Neutrophil (primary cell): Measurements from ENCODE around the gene IL22RA1.

Source experiments
- H3K27ac ChIP-seq: fragments of 200-600 bp; sonication (generic); 2 replicates; pipeline ENCODE4 v1.5.1; 2016; ENCODE audit warnings: mild to moderate bottlenecking, moderate library complexity
- H3K27me3 ChIP-seq: fragments of 200-600 bp; sonication (generic); 2 replicates; pipeline ENCODE4 v1.6.0; 2016; ENCODE audit warnings: mild to moderate bottlenecking
- H3K36me3 ChIP-seq: fragments of 200-600 bp; sonication (generic); 2 replicates; pipeline ENCODE4 v1.5.1; 2017
- H3K4me1 ChIP-seq, 2 experiments: fragments of 200-600 bp in 1 of 2; sonication (generic) in 1 of 2; 1 replicate in 1 of 2; 2 replicates in 1 of 2; pipeline versions ENCODE4 v1.5.1 to v1.6.1; 2013 to 2016; ENCODE audit warnings: low read depth in 1 of 2, low read length in 1 of 2, mild to moderate bottlenecking in 1 of 2, moderate library complexity in 1 of 2; ENCODE audit not compliant: control insufficient read depth in 1 of 2, insufficient read depth in 1 of 2
- H3K4me3 ChIP-seq, 2 experiments: fragments of 200-600 bp in 1 of 2; sonication (generic) in 1 of 2; 1 replicate in 1 of 2; 2 replicates in 1 of 2; pipeline ENCODE4 v1.5.1; 2013 to 2016; ENCODE audit warnings: low read depth in 1 of 2, low read length in 1 of 2, mild to moderate bottlenecking in 1 of 2, moderate library complexity in 1 of 2
- H3K9me3 ChIP-seq: fragments of 200-600 bp; sonication (generic); 2 replicates; pipeline ENCODE4 v1.5.1; 2016
- TF ChIP-seq, protein P1 (sequence below): fragments of 200-600 bp; sonication (generic); IDR thresholded peaks from 2 replicates; pipeline ENCODE4 v1.5.1; 2016; ENCODE audit warnings: antibody characterized with exemption

Gene IL22RA1

DNA sequence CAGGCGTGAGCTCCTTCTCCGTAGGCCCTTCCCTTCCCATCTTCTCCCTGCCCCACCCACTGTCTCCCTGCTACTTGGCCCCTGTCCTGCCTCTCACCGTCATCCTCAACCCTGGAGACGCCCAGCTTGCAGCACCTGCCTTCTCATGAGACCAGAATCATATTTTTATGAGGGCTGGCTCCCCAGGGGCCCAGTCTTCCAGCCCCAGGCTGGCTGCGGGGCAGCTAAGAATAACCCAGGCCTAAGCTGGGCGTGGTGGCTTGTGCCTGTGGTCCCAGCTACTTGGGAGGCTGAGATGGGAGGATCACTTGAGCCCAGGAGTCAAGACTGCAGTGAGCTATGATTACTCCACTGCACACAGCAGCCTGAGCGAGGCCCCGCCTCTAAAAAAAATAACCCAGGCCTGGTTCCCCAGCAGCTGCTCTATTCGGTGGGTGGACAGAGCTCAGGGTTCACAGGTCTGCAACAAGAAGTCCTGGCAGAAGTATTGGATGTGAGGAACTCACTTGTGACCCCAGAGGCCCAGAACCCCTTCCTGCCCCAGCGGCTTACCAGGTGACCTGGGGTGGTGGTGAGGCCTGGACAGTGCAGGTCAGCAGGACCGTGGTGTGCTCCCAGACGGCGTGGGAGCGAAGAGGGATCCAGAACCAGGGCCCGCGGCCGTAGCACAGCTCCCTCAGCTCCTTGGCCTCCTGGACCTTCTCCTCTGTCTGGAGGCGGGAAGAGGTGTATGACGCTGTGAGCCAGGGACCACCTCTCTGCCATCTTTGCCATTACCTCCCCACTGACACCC is 37.4 kb downstream of the IL22RA1 start:
- Histone ChIP-seq H3K27me3 (peaks cover under 1% of the 10 kb centered on the region), H3K27ac (no peak overlapping the region), H3K36me3 (no peaks in the 10 kb centered on the region), H3K4me3 (no peak overlapping the region), H3K4me1 (no peaks in the 10 kb centered on the region), H3K9me3 (no peaks in the 10 kb centered on the region)
- TF ChIP-seq, protein P1, sequence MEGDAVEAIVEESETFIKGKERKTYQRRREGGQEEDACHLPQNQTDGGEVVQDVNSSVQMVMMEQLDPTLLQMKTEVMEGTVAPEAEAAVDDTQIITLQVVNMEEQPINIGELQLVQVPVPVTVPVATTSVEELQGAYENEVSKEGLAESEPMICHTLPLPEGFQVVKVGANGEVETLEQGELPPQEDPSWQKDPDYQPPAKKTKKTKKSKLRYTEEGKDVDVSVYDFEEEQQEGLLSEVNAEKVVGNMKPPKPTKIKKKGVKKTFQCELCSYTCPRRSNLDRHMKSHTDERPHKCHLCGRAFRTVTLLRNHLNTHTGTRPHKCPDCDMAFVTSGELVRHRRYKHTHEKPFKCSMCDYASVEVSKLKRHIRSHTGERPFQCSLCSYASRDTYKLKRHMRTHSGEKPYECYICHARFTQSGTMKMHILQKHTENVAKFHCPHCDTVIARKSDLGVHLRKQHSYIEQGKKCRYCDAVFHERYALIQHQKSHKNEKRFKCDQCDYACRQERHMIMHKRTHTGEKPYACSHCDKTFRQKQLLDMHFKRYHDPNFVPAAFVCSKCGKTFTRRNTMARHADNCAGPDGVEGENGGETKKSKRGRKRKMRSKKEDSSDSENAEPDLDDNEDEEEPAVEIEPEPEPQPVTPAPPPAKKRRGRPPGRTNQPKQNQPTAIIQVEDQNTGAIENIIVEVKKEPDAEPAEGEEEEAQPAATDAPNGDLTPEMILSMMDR, result no peak

DNA sequence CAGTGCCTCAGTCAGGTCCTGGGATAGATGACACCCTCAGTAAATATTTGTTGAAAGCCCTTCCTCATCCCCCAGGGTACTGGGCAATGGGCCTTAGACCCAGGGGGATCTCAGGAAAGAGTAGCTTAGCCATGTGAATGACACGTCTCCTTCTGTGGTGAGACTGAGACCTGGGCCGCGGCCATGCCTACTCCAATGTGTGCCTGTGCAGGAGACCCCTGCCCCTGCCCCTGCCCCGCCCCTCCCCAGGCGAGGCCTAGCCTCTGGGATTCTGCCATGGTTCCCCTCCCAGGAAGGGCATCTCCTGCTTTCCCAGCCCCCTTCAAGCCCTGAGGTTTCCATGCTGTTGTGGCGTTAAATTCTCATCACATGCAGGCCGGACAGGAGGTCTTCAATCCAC is 38.1 kb downstream of the IL22RA1 start:
- no peak overlapping the region for H3K4me3 ChIP-seq
- no peaks in the 10 kb centered on the region for H3K27me3 ChIP-seq
- TF ChIP-seq, protein P1, result no peak
- no peak overlapping the region for H3K27ac ChIP-seq
- H3K9me3 ChIP-seq, result no peaks in the 10 kb centered on the region
- H3K4me1 ChIP-seq, result no peaks in the 10 kb centered on the region
- H3K36me3 ChIP-seq, result no peaks in the 10 kb centered on the region

DNA sequence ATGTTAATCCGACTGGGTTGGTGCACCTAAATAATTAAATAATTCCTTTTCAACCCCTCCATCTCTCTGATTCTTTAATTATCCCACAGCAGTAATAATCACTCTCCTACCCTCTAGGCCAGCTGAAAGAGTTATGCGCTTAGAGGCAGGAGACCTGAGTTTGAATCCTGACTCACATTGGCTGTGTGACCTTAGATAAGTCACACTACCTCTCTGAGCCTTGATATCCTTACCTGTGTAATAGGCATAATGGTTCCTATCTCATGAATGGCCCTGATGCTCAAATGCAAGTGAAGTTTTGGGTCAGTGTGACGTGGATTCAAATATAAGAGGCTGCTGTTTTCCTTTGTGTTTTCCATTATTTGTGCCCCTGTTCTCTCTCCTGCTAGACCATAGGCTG is 39.1 kb downstream of the IL22RA1 start:
- no peaks in the 10 kb centered on the region for H3K27me3 ChIP-seq

DNA sequence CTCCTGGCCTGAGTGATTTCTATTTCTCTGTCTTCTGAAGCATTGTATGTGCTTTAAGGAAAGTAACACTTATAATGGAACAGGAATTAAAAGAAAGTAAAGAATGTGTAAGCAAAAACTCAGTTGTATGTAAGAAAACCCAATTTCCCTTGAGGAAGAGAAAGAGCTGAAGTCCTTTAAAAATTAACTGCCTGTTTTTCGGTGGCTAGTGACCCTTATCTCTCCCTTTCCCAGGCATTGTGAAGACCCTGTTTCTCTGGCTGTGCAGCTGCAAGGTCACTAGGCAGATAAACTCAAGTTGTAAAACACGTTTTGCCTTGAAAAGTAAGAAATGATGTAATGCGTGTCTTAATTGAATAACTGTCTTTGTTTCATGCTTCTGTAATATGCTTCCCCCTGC is 39.5 kb downstream of the IL22RA1 start:
- H3K4me1 ChIP-seq, result no peaks in the 10 kb centered on the region
- no peaks in the 10 kb centered on the region for H3K36me3 ChIP-seq
- no peaks in the 10 kb centered on the region for H3K27me3 ChIP-seq
- no peak overlapping the region for H3K4me3 ChIP-seq
- TF ChIP-seq, protein P1, result no peak
- H3K9me3 ChIP-seq, result no peaks in the 10 kb centered on the region
- no peak overlapping the region for H3K27ac ChIP-seq

More for the DNA sequence above, 39.1 kb downstream of the IL22RA1 start:
- TF ChIP-seq, protein P1, result no peak
- H3K4me3 ChIP-seq, result no peak overlapping the region
- H3K9me3 ChIP-seq, result no peaks in the 10 kb centered on the region
- no peaks in the 10 kb centered on the region for H3K36me3 ChIP-seq
- no peaks in the 10 kb centered on the region for H3K4me1 ChIP-seq
- no peak overlapping the region for H3K27ac ChIP-seq

DNA sequence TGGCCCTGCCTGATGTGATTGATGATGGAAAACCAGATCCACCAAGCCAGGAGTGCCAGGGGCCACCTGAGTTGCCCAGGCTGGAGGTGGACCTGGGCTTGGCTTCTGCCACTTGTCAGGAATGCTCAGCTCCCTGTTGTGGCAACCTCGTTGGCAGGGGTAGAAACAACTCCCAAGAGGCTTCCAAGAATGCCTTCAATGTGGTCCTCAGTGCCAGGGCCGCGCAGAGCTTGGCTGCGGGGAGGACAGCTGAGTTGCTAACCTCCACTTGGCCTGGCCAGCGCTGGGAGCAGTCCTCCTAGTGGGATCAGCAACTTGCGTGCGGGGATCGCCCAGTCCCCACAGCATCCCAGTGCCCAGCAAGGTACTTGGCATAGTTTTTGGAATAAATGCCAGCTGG is 40.0 kb downstream of the IL22RA1 start:
- H3K36me3 ChIP-seq, result no peaks in the 10 kb centered on the region
- no peak overlapping the region for H3K4me3 ChIP-seq
- no peak overlapping the region for H3K27ac ChIP-seq
- TF ChIP-seq, protein P1, result no peak
- no peaks in the 10 kb centered on the region for H3K9me3 ChIP-seq
- H3K27me3 ChIP-seq, result no peaks in the 10 kb centered on the region
- no peaks in the 10 kb centered on the region for H3K4me1 ChIP-seq
